HCT116 (cell line): ENCODE measurements around the gene TTLL11.

Experiments
- EGR1 ChIP-seq: IDR thresholded peaks from 2 replicates; pipeline ENCODE4 v1.6.1; 2012; ENCODE audit warnings: low read depth
- ELF1 ChIP-seq: IDR thresholded peaks from 2 replicates; pipeline ENCODE4 v1.6.1; 2012; ENCODE audit warnings: low read depth, borderline replicate concordance
- EZH2 ChIP-seq: fragments of 200-600 bp; sonication (generic); IDR thresholded peaks from 2 replicates; pipeline ENCODE4 v1.6.1; 2017; ENCODE audit warnings: antibody characterized with exemption, mixed run types
- EZH2phosphoT487 ChIP-seq: fragments of 200-600 bp; IDR thresholded peaks from 2 replicates; pipeline ENCODE4 v1.6.1; 2018; ENCODE audit warnings: antibody characterized with exemption, borderline replicate concordance
- JUND ChIP-seq: IDR thresholded peaks from 2 replicates; pipeline ENCODE4 v1.6.1; 2012
- POLR2A ChIP-seq: IDR thresholded peaks from 2 replicates; pipeline ENCODE4 v1.7.0; 2011; ENCODE audit warnings: borderline replicate concordance; ENCODE audit not compliant: insufficient read depth, insufficient read length; ENCODE audit errors: extremely low read depth
- POLR2AphosphoS5 ChIP-seq: IDR thresholded peaks from 2 replicates; pipeline ENCODE4 v1.6.1; 2011; ENCODE audit warnings: mild to moderate bottlenecking, low read depth, low read length, moderate library complexity
- RAD21 ChIP-seq: IDR thresholded peaks from 2 replicates; pipeline ENCODE4 v1.6.1; 2012; ENCODE audit warnings: low read depth, mild to moderate bottlenecking
- SP1 ChIP-seq: IDR thresholded peaks from 2 replicates; pipeline ENCODE4 v1.6.1; 2012; ENCODE audit warnings: low read depth
- YY1 ChIP-seq: IDR thresholded peaks from 2 replicates; pipeline ENCODE4 v1.6.1; 2011; ENCODE audit warnings: low read length, low read depth, moderate library complexity, mild to moderate bottlenecking; ENCODE audit not compliant: insufficient replicate concordance; ENCODE audit errors: extremely low read depth
- TF ChIP-seq, protein P1 (sequence below), 3 experiments: fragments of 200-600 bp in 1 of 3; sonication (generic) in 1 of 3; IDR thresholded peaks in 2 of 3; conservative IDR thresholded peaks in 1 of 3; 2 replicates each; pipeline ENCODE4 v1.5.1; 2012 to 2017; ENCODE audit warnings: low read depth in 2 of 3, low read length in 2 of 3, antibody characterized with exemption in 1 of 3, borderline replicate concordance in 1 of 3, control low read depth in 1 of 3, mild to moderate bottlenecking in 1 of 3, mixed read lengths in 1 of 3, mixed run types in 1 of 3, moderate library complexity in 1 of 3; ENCODE audit not compliant: insufficient read depth in 1 of 3

DNA sequence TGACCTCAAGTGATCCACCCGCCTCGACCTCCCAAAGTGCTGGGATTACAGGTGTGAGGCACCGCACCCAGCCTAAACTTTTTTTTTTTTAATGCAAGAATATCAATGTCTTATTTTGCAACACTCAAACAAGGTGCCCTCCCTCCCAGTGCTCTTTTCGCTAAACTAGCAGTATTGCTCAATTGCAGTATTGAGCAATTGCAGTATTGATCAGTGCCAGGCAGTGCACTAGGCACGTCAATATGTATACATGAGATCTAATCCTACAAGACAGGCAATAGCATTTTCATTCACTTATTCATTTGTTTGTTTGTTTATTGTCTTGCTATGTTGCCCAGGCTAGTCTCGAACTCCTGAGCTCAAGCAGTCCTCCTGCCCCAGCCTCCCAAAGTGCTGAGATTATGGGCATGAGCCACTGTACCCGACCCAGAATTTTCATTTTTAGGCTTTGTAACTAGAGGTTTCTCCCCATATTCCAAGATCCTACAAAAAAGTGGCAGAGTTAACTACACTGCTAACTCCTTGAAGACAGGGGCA, 94.5 kb downstream of the TTLL11 start:
- no peak for TF ChIP-seq EZH2
- TF ChIP-seq, protein P1, sequence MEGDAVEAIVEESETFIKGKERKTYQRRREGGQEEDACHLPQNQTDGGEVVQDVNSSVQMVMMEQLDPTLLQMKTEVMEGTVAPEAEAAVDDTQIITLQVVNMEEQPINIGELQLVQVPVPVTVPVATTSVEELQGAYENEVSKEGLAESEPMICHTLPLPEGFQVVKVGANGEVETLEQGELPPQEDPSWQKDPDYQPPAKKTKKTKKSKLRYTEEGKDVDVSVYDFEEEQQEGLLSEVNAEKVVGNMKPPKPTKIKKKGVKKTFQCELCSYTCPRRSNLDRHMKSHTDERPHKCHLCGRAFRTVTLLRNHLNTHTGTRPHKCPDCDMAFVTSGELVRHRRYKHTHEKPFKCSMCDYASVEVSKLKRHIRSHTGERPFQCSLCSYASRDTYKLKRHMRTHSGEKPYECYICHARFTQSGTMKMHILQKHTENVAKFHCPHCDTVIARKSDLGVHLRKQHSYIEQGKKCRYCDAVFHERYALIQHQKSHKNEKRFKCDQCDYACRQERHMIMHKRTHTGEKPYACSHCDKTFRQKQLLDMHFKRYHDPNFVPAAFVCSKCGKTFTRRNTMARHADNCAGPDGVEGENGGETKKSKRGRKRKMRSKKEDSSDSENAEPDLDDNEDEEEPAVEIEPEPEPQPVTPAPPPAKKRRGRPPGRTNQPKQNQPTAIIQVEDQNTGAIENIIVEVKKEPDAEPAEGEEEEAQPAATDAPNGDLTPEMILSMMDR (IDR thresholded peaks at IDR 0.05 in 2 of 3, conservative IDR thresholded peaks at IDR 0.05 in 1 of 3; ENCODE audit: borderline replicate concordance in 1 of 3, insufficient read depth in 1 of 3, low read depth in 2 of 3, low read length in 2 of 3): no peak
- TF ChIP-seq POLR2AphosphoS5: no peak
- no peak for TF ChIP-seq RAD21
- no peak for TF ChIP-seq JUND
- TF ChIP-seq POLR2A: no peak
- TF ChIP-seq SP1: no peak
- TF ChIP-seq EZH2phosphoT487: no peak
- TF ChIP-seq YY1: no peak
- no peak for TF ChIP-seq EGR1
- TF ChIP-seq ELF1: no peak
